WERI-Rb-1 (cell line): ENCODE data around the gene PRKAG2.

Source experiments
- DNase-seq: peaks from one replicate; pipeline ENCODE4 v3.0.0-alpha.2; 2020
- H3K27ac ChIP-seq: fragments of 250-450 bp; sonication (Bioruptor Pico); 2 replicates; pipeline ENCODE4 v1.5.1; 2020; ENCODE audit warnings: mild to moderate bottlenecking, moderate library complexity
- H3K27me3 ChIP-seq: fragments of 250-450 bp; sonication (Bioruptor Pico); 2 replicates; pipeline ENCODE4 v1.5.1; 2021; ENCODE audit warnings: mild to moderate bottlenecking, low read depth, moderate library complexity; ENCODE audit not compliant: insufficient read depth, severe bottlenecking
- H3K36me3 ChIP-seq: fragments of 250-450 bp; sonication (Bioruptor Pico); 2 replicates; pipeline ENCODE4 v1.5.1; 2020; ENCODE audit warnings: mild to moderate bottlenecking, moderate library complexity
- H3K4me3 ChIP-seq: 2 replicates; pipeline ENCODE4 v1.5.1; 2011; ENCODE audit warnings: low read depth, mild to moderate bottlenecking, control low read depth, low read length
- H3K9me3 ChIP-seq: fragments of 250-450 bp; sonication (Bioruptor Pico); 2 replicates; pipeline ENCODE4 v1.5.1; 2021; ENCODE audit warnings: mild to moderate bottlenecking, moderate library complexity; ENCODE audit not compliant: severe bottlenecking
- CTCF ChIP-seq: IDR thresholded peaks from 2 replicates; pipeline ENCODE4 v1.5.1; 2011; ENCODE audit warnings: low read depth, mild to moderate bottlenecking, control low read depth, inconsistent platforms, low read length

PRKAG2 gene

GRCh38 chr7:151834271-151835035, 42.5 kb downstream of the PRKAG2 start:
- Histone ChIP-seq H3K27me3 (no peaks in the 10 kb centered on the region), H3K27ac (no peak overlapping the region), H3K9me3 (no peaks in the 10 kb centered on the region), H3K4me3 (no peak overlapping the region), H3K36me3 (no peaks in the 10 kb centered on the region)
- TF ChIP-seq CTCF, result no peak
- DNase-seq, result no peak

GRCh38 chr7:151833691-151834090, 43.2 kb downstream of the PRKAG2 start:
- Histone ChIP-seq H3K27me3 (no peaks in the 10 kb centered on the region), H3K4me3 (no peak overlapping the region), H3K27ac (no peak overlapping the region), H3K36me3 (no peaks in the 10 kb centered on the region), H3K9me3 (no peaks in the 10 kb centered on the region)
- peak; percentile 38; the same call in 1 of the 2 replicates for TF ChIP-seq CTCF
- DNase-seq, result no peak

DNA sequence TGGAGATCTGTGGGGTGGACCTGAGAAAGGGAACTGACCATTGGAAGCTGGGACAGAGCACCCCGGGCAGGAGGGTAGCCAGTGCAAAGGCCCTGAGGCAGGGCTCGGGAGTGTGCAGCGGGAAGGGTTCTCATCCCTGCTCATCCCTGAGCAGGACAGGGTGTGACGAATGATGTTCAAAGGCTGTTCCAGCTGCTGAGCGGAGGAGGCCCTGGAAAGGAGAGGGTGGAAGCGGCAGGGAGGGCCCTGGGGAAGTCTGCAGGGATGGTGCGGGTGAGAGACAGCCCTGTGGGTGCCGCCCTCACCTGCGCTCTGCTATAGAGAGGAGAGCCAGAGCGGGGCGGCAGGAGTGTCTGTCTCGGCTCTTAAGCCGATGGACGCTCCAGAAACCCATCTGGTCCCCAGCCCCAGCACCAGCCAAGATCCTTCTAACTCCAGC, 43.7 kb downstream of the PRKAG2 start:
- H3K27me3 ChIP-seq, result no peaks in the 10 kb centered on the region
- no peak overlapping the region for H3K27ac ChIP-seq
- H3K9me3 ChIP-seq, result no peaks in the 10 kb centered on the region
- H3K36me3 ChIP-seq, result no peaks in the 10 kb centered on the region
- H3K4me3 ChIP-seq, result no peak overlapping the region
- TF ChIP-seq CTCF, result no peak
- no peak for DNase-seq

DNA sequence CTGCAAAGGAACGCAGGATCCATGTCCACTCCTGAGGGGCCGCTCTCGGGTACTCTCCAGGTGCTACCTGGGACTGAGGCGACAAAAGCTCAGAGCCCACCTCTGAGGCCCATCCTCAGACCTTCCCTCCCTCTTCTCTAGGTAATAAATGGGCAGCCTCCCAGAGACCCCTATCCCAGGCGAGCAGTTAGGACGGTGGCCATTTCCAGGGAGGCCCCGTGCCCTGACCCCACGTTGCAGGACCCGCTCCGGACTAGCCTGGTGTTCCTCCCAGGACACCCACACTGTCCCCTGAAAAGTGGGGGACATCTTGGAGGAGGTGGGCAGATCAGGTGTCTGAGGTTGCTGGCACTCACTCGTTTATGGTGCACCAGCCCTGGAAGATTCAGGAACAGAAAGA, 44.3 kb downstream of the PRKAG2 start:
- no peak for TF ChIP-seq CTCF
- no peak for DNase-seq
- Histone ChIP-seq H3K27me3 (no peaks in the 10 kb centered on the region), H3K36me3 (no peaks in the 10 kb centered on the region), H3K4me3 (no peak overlapping the region), H3K27ac (no peak overlapping the region), H3K9me3 (no peaks in the 10 kb centered on the region)

DNA sequence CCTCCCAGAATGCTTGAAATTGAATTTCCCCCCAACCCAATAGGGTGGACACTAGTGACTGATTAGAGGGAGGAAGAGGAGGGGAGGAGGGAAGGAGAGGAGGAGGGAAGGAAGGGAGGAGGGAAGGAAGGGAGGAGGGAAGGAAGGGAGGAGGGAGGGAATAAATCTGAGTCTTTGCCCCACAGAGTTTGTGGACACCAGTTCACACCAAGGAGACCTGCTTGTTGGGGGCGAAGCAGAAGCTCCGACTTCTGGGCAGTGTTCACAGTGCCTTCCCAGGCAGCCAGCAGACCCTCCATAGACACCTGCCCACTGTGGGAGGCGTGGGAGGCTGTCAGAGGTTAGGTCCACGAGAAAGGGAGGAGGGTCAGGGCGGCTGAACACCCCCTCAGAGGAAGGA, 44.8 kb downstream of the PRKAG2 start:
- Histone ChIP-seq H3K9me3 (no peaks in the 10 kb centered on the region), H3K36me3 (no peaks in the 10 kb centered on the region), H3K27ac (no peak overlapping the region), H3K27me3 (no peaks in the 10 kb centered on the region), H3K4me3 (no peak overlapping the region)
- no peak for DNase-seq
- TF ChIP-seq CTCF, result no peak

DNA sequence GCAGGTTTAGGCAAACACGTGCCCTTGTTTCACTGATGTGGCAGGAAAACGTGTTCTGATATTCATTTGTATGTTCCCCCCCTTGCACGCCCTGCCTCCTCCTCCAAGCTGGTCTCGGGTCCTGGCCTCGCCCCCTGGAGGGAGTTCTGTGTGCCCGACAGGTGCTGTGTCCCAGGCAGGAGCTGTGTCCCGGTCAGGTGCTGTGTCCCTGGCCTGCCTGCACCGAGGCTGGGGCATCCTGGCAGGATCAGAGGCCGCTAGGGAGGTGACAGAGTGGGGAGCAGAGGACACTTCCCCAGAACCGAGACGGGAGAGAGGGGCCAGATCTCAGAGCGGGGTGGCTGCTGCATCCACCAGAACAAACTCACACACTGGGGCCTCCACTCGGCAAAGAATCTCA, 45.3 kb downstream of the PRKAG2 start:
- H3K36me3 ChIP-seq, result no peaks in the 10 kb centered on the region
- H3K27me3 ChIP-seq, result no peaks in the 10 kb centered on the region
- no peaks in the 10 kb centered on the region for H3K9me3 ChIP-seq
- DNase-seq, result no peak
- H3K27ac ChIP-seq, result no peak overlapping the region
- no peak overlapping the region for H3K4me3 ChIP-seq
- no peak for TF ChIP-seq CTCF
